GM21723 (cell line): ENCODE data around the gene PFAS.

Experiments used
- ATAC-seq: cut with Tn5 transposase; IDR thresholded peaks from one replicate; pipeline ENCODE4 v1.9.1; 2021; ENCODE audit warnings: mild to moderate bottlenecking, moderate library complexity; ENCODE audit not compliant: unreplicated experiment

PFAS gene

GRCh38 chr17:8267480-8268147, 18.5 kb downstream of the PFAS start:
- ATAC-seq, result no peak

GRCh38 chr17:8268550-8269298, 19.6 kb downstream of the PFAS start:
- ATAC-seq, result no peak

- no peak for ATAC-seq
Observed at GRCh38 chr17:8272421-8272820, 23.3 kb downstream of the PFAS start.

- ATAC-seq, result no peak
Observed at GRCh38 chr17:8273884-8274444, 24.9 kb downstream of the PFAS start.

- no peak for ATAC-seq
Observed at GRCh38 chr17:8274816-8275215, 25.7 kb downstream of the PFAS start.

GRCh38 chr17:8275421-8276290, 26.6 kb downstream of the PFAS start:
- no peak for ATAC-seq

- ATAC-seq, result no peak
Observed at GRCh38 chr17:8277317-8277716, 28.2 kb downstream of the PFAS start.

GRCh38 chr17:8282345-8282744, 33.3 kb downstream of the PFAS start:
- no peak for ATAC-seq

- no peak for ATAC-seq
Observed at GRCh38 chr17:8283356-8283755, 34.3 kb downstream of the PFAS start.

- ATAC-seq, result no peak
Observed at GRCh38 chr17:8284126-8284525, 35.0 kb downstream of the PFAS start.

- no peak for ATAC-seq
Observed at GRCh38 chr17:8285270-8286181, 36.4 kb downstream of the PFAS start.

- ATAC-seq, result no peak
Observed at GRCh38 chr17:8287651-8288335, 38.7 kb downstream of the PFAS start.

- ATAC-seq, result peak; percentile 75
Observed at GRCh38 chr17:8288336-8289102, 39.4 kb downstream of the PFAS start, which contains the start of gene RANGRF. Gene RANGRF (plus strand): TSS chr17:8288670. CDS start chr17:8288789, 119 bp downstream.

- no peak for ATAC-seq
Observed at GRCh38 chr17:8289103-8289397, 40.0 kb downstream of the PFAS start.

- no peak for ATAC-seq
Observed at GRCh38 chr17:8290043-8290442, 41.0 kb downstream of the PFAS start.

GRCh38 chr17:8292639-8293395, 43.7 kb downstream of the PFAS start:
- no peak for ATAC-seq

- no peak for ATAC-seq
Observed at GRCh38 chr17:8294361-8294760, 45.3 kb downstream of the PFAS start.

GRCh38 chr17:8294814-8295316, 45.8 kb downstream of the PFAS start:
- no peak for ATAC-seq
